Activated CD4-positive, alpha-beta T cell treated with anti-CD3 and anti-CD28 coated beads, Interleukin-2, amount 50 U/mL, for 4 hours (primary cell): ENCODE data around the gene VPS33B.
"Not testable (repeated sequence)": the region's sequence is repeated elsewhere in the genome, so short reads cannot be mapped to it uniquely, and the experiment has no call there.

ENCODE experiments used
- DNase-seq, 2 experiments: peaks; one replicate each; pipeline ENCODE4 v3.0.0-alpha.2; 2020

VPS33B gene

DNA sequence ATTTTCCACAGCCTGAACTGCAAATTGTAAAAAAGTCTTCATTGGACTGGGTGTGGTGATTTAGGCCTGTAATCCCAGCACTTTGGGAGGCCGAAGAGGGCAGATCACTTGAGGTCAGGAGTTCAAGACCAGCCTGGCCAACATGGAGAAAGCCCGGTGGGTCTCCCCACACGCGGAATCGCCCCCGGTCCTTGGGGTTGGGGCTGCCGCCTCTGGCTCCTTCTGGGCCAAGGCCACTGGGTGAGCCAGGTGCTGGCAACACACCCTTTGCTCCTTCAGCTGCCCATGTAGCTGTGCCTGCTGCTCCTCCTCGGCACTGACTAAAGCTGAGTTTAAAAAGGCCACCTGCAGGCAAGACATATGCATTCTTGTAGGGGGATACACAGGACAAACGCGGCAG lies 9.4 kb upstream of the VPS33B start:
- no peak for DNase-seq

DNA sequence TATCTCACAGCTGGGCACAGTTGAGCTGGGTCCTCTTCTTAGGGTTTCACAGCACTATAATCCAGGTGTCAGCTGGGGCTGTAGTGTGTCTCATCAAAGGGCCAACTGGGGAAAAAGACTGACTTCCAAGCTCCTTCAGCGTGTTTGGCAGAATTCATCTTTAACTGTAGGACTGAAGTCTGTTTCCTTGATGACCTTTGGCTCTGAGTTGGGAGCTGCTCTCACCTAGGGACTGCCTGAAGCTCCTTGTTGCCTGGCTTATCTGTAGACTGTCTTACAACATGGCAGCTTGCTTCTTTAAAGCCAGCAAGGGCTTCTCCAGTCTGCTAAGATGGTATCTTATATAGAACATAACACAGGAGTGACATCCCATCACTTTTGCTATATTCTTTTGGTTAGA lies 5.3 kb upstream of the VPS33B start:
- no peak for DNase-seq

DNA sequence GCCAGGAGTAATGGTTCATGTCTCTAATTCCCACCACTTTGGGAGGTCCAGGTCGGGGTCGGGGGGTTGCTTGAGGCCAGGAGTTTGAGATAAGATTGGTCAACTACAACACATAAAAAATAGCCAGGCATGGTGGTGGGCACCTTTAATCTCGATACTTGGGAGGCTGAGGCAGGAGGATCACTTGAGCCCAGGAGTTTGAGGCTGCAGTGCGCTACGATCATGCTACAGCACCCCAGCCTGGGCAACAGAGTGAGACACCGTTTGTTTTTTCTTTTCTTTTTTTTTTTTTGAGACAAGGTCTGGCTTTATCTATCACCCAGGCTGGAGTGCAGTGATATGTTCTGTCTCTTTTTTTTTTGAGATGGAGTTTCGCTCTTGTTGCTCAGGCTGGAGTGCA lies 1.3 kb upstream of the VPS33B start:
- no peak for DNase-seq

GRCh38 chr15:91022832-91023129 lies 387 bp upstream of the VPS33B start:
- DNase-seq = no peak

DNA sequence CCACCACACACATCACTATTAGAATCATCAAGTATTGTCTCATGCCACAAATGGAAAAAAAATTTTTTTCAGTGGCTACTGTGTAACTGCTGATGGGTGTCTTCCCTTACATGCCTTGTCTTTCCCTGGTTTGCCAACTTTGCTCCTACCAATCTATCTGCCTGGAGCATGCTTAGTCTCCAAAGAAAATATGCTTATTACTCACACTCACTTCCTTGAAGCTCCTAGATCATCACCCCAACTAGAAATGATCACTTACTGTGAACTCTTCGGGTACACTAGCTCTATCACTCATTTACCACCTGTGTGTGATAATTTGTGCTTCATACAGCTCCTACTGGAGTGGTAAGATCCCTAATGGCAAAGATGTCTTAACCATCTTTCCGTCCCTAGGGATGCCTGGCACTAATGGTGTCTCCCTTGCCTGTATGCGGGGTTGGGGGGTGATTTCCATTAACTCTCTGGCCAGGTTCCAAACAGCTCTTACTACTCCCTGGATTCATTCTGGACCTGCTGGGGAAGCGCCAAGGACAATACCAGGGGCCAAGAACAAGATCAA lies 799 bp downstream of the VPS33B start:
- DNase-seq = no peak

- DNase-seq = no peak
Measured at GRCh38 chr15:91018158-91018557, 4.2 kb downstream of the VPS33B start.

DNA sequence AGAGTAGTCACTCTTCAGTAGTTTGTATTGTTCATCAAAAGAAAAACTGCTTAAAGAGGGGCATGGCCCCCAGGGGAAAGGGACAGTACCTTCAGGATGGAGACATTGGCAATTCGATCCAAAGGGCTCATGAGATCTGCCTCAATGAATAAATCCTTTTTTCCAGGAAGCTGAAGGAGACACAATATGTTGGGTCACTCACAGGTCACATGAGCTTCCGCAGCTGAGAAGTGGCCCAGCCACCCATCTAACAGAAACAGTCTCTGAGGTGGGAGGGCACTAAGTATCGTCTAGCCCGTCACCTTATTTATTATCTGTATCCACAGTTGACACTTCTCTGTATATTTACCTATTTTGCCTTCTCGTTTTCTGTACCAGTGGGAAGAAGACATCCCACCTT lies 4.7 kb downstream of the VPS33B start:
- DNase-seq = no peak

DNA sequence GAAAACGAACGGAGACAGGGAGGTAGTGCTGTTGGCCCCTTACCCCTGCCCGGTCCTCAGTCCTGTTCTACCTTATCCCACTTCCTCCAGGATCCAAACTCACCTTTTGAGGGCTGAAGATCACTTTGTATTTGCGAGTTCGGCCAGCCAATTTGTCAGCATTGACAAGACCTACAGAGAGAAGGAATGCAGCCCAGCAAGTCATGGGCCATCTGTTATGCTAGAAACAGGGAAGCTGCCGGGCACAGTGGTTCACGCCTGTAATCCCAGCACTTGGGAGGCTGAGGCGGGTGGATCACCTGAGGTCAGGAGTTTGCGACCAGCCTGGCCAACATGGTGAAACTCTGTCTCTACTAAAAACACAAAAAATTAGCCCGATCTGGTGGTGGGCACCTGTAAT lies 8.7 kb downstream of the VPS33B start:
- DNase-seq = not testable (repeated sequence)

DNA sequence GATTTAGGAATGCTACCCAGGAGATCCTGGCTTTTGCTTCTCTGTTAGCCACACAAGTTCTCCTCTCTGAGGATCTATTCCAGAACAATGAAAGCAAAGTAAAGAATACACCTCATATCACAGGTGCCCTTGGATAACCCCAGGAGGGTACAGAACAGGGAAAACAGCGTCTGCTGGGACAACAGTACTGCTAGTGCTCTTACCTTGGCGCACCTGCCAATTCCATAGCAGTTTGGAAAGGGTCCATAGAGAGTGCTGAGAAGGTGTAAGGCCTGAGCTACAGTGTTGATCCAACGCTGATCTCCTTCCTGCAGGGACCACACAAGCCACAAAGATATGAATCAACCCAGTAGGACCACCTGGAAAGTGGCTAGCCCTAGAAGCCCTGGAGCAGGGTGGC lies 15.1 kb downstream of the VPS33B start:
- DNase-seq = no peak

GRCh38 chr15:91001209-91001608 lies 21.2 kb downstream of the VPS33B start:
- DNase-seq = no peak

DNA sequence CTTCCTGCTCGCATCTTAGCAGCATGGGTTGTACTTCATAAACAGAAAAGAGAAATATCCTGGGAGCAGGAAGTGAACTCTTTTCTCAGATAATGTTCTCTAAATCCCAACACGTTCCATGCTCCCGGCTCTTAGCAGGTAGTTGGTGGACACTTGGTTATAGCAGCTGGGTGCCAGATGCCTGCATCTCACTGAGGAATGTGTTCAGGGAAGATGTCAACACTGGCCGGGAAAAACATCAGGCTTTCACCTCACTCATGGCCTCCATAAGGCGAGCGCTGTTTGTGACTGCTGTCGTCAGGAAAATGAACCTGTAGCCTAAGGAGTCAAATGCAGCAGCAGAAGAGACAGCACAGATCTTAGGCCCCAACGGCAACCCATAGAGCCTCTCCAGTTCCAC lies 23.7 kb downstream of the VPS33B start:
- no peak for DNase-seq

- peak; percentile 95 to 96 for DNase-seq
Measured at GRCh38 chr15:90994417-90995311, 27.7 kb downstream of the VPS33B start, which contains the start of gene PRC1. Gene PRC1, minus strand, starts transcription at chr15:90994535. Its CDS starts 118 bp downstream, at chr15:90994417.

- DNase-seq = no peak
Measured at GRCh38 chr15:90994059-90994416, 28.4 kb downstream of the VPS33B start.

DNA sequence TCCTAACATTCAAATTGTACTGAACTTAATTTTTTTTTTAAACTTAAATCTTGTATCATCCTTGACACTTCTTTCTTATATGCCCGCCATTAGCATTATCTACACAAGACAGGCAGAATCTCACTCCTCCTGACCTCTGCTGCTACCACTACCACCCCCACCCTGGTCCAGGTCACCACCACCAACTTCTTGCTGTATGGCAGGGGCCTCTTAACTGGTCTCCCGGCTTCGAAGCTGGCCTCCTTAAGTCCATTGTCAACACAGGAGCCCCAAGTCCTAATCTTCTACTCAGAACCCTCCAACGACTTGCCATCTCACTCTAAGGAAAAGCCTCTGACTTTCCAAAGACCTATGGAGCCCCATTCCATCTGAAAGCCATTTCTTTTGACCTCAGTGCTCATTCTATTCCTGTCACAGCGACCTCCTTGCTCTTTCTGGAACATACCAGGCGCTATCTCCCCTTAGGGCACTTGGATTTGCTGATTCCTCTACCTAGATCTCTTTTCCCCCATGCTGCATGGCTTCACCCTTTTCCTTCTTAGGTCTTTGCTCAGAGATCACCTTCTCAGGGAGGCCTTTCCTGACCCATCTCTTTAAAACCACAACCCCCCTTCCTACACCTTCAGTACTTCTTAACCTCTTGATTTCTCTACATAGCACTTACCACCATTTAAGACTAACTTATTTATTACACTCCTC lies 30.7 kb downstream of the VPS33B start:
- no peak for DNase-seq

DNA sequence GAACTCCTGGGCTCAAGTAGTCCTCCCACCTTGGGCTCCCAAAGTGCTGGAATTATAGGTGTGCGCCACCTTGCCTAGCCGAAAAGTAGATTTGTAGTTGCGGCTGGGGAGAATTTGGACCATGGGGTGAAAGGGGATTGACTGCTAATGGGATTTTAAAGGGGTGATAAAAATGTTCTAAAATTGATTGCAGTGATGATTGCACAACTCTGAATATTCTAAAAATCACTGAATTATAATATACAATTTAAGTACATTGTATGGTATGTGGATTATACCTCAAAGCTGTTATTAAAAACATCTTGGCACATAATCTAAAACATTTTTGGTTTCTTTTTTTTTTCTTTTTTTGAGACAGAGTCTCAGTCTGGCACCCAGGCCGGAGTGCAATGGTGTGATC lies 31.9 kb downstream of the VPS33B start:
- DNase-seq = no peak

- DNase-seq = no peak
Measured at GRCh38 chr15:90989040-90989768, 33.2 kb downstream of the VPS33B start.

DNA sequence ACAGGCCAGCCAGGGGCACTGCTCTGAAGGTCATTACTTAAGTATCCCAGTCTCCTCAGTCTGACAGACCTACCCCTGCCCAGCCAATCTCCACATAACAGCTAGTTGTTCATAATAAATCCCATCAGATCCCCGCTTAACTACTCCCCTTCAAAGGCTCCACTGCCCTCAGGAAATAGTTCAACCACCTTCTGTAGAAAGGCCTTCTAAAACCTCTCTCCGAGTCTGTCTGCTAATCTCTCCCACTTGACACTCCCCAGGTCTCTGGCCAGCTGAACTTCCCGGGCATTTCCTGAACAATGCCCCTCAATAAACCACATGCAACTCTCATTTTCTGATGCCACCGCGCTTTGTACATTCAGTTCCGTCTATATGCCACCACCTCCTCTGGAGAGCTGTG lies 34.1 kb downstream of the VPS33B start:
- DNase-seq = no peak

- no peak for DNase-seq
Measured at GRCh38 chr15:90987561-90988141, 34.7 kb downstream of the VPS33B start.

- no peak for DNase-seq
Measured at GRCh38 chr15:90986790-90987507, 35.4 kb downstream of the VPS33B start.

- no peak for DNase-seq
Measured at GRCh38 chr15:90982135-90982534, 40.3 kb downstream of the VPS33B start.

DNA sequence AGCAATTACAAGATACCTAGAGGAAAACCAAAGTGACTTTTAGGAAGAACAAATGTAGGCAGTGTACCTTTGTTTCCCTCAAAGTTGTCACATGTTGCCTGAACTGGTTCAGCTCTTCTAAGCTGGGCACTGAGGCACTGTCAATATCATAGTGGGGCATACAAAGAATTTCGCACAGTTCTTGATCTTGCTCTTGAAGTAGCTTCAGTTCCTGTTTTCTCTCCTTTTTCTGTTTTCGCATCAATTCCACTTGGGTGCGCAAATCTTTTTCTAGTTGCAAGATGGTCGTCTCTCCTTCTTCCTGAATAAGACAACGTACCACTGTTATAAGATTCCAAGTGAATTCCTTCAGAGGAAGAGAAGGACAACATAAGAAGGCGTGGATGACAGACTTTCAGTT lies 40.7 kb downstream of the VPS33B start:
- DNase-seq = no peak

DNA sequence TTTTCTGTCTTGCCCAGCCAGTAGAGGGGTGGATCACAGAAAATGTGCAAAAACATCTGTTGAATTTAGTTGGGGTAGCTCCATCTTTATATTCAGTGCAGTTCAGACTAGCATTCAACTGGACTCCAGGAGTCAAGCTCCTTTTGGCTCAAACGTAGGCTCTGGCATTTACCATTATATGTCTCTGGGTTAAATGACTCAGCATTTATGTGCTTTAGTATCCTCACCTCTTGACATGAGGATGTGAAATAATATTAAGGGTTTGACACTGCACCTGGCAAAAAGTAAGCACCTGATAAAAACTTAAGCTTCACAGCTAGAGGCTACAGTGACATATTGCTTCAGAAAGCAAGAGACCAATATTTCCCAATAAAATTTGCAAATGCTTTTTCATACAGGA lies 42.8 kb downstream of the VPS33B start:
- DNase-seq = no peak
